Ishikawa (cell line): ENCODE data around the gene GRIK5.

Experiments used
- CEBPB ChIP-seq: IDR thresholded peaks from 2 replicates; pipeline ENCODE4 v1.6.1; 2012
- CREB1 ChIP-seq: IDR thresholded peaks from 2 replicates; pipeline ENCODE4 v1.6.1; 2012; ENCODE audit warnings: low read depth
- EGR1 ChIP-seq: IDR thresholded peaks from 2 replicates; pipeline ENCODE4 v1.6.1; 2012
- EP300 ChIP-seq: IDR thresholded peaks from 2 replicates; pipeline ENCODE4 v1.6.1; 2012; ENCODE audit warnings: borderline replicate concordance
- FOXM1 ChIP-seq: IDR thresholded peaks from 2 replicates; pipeline ENCODE4 v1.6.1; 2012; ENCODE audit warnings: low read depth, borderline replicate concordance
- MAX ChIP-seq: IDR thresholded peaks from 2 replicates; pipeline ENCODE4 v1.6.1; 2012
- NFIC ChIP-seq: IDR thresholded peaks from 2 replicates; pipeline ENCODE4 v1.6.1; 2012
- RAD21 ChIP-seq: IDR thresholded peaks from 2 replicates; pipeline ENCODE4 v1.6.1; 2012; ENCODE audit warnings: low read depth
- TAF1 ChIP-seq: IDR thresholded peaks from 2 replicates; pipeline ENCODE4 v1.6.1; 2012; ENCODE audit warnings: low read depth, mild to moderate bottlenecking
- TCF12 ChIP-seq: IDR thresholded peaks from 2 replicates; pipeline ENCODE4 v1.6.1; 2012; ENCODE audit warnings: low read depth
- USF1 ChIP-seq: IDR thresholded peaks from 2 replicates; pipeline ENCODE4 v1.6.1; 2012
- YY1 ChIP-seq: IDR thresholded peaks from 2 replicates; pipeline ENCODE4 v1.6.1; 2012; ENCODE audit warnings: low read depth
- ZBTB7A ChIP-seq: IDR thresholded peaks from 2 replicates; pipeline ENCODE4 v1.6.1; 2012; ENCODE audit warnings: low read depth
- TF ChIP-seq, protein P1 (sequence below): IDR thresholded peaks from 2 replicates; pipeline ENCODE4 v1.6.1; 2012; ENCODE audit warnings: low read depth, mild to moderate bottlenecking

The GRIK5 gene

GRCh38 chr19:41997121-41997850, 72.7 kb downstream of the GRIK5 start:
- no peak for TF ChIP-seq YY1
- TF ChIP-seq, protein P1, sequence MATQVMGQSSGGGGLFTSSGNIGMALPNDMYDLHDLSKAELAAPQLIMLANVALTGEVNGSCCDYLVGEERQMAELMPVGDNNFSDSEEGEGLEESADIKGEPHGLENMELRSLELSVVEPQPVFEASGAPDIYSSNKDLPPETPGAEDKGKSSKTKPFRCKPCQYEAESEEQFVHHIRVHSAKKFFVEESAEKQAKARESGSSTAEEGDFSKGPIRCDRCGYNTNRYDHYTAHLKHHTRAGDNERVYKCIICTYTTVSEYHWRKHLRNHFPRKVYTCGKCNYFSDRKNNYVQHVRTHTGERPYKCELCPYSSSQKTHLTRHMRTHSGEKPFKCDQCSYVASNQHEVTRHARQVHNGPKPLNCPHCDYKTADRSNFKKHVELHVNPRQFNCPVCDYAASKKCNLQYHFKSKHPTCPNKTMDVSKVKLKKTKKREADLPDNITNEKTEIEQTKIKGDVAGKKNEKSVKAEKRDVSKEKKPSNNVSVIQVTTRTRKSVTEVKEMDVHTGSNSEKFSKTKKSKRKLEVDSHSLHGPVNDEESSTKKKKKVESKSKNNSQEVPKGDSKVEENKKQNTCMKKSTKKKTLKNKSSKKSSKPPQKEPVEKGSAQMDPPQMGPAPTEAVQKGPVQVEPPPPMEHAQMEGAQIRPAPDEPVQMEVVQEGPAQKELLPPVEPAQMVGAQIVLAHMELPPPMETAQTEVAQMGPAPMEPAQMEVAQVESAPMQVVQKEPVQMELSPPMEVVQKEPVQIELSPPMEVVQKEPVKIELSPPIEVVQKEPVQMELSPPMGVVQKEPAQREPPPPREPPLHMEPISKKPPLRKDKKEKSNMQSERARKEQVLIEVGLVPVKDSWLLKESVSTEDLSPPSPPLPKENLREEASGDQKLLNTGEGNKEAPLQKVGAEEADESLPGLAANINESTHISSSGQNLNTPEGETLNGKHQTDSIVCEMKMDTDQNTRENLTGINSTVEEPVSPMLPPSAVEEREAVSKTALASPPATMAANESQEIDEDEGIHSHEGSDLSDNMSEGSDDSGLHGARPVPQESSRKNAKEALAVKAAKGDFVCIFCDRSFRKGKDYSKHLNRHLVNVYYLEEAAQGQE = peak; percentile 88

GRCh38 chr19:41995959-41996797, 73.8 kb downstream of the GRIK5 start:
- no peak for TF ChIP-seq EP300
- peak; percentile 46; the same call in 1 of the 2 replicates for TF ChIP-seq ZBTB7A
- TF ChIP-seq, protein P1 = no peak
- TF ChIP-seq RAD21 = no peak
- TF ChIP-seq CEBPB = no peak

- TF ChIP-seq FOXM1 (no peak), TAF1 (no peak), NFIC (no peak), CEBPB (no peak), ZBTB7A (no peak), EP300 (no peak), EGR1 (no peak), CREB1 (no peak), YY1 (no peak), MAX (no peak), USF1 (no peak), TCF12 (no peak)
- TF ChIP-seq, protein P1 = no peak
Measured at GRCh38 chr19:41994994-41995958, 74.7 kb downstream of the GRIK5 start.

GRCh38 chr19:41994521-41994971, 75.5 kb downstream of the GRIK5 start:
- no peak for TF ChIP-seq ZBTB7A
- TF ChIP-seq EGR1 = no peak
- no peak for TF ChIP-seq TAF1
- TF ChIP-seq CEBPB = no peak
- no peak for TF ChIP-seq YY1
